Activated CD4-positive, alpha-beta T cell treated with anti-CD3 and anti-CD28 coated beads, Interleukin-10, Interleukin-2, amounts not matched to agents 100 ng/mL and 50 ng/mL, durations not matched to agents 16 hours and 8 hours (primary cell): ENCODE results near the gene FLNA.
"Not testable (repeated sequence)": the region's sequence is repeated elsewhere in the genome, so short reads cannot be mapped to it uniquely, and the experiment has no call there.

Source experiments
- DNase-seq: peaks from one replicate; pipeline ENCODE4 v3.0.0-alpha.2; 2020

FLNA gene

GRCh38 chrX:154332561-154332960 is 41.9 kb downstream of the FLNA start:
- DNase-seq: no peak

- DNase-seq: no peak
Measured at GRCh38 chrX:154329294-154329693, 45.1 kb downstream of the FLNA start.

DNA sequence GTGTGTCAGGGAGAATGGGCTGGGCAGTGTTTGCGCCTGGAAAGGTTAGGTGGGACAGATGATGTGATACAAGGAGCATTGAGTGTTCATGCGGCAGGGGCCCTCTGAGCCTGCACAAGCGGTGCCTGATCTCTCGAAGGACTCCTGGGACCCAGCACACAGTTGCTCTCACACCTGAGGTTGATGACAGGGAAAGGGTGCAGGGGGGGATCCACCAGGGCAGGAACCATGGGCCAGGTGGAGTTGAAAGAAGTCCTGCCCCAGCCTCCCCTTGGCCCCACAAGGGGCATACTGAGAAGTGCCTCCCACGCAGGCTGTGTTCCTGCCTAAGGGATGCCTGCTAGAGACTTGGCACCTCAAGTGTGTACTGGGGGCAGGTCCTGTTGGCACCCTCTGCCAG is 45.8 kb downstream of the FLNA start:
- no peak for DNase-seq

- DNase-seq: no peak
Measured at GRCh38 chrX:154327038-154327820, 47.2 kb downstream of the FLNA start.

DNA sequence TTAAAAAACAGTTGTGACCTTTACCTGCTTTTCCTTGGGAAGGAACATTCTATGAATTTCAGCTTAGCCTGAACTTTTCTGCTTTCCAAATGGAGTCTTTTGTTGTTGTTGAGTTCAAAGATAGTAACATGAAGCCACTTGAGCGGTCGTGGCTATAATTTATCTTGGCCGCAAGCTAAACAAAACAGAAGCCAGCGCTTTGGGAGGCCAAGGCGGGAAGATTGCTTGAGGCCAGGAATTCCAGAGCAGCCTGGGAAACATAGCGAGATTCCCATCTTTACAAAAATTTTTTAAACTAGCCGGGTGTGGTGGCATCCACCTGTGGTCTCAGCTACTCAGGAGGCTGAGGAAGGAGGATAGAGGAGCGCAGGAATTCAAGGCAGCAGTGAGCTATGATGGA is 48.9 kb downstream of the FLNA start:
- no peak for DNase-seq

DNA sequence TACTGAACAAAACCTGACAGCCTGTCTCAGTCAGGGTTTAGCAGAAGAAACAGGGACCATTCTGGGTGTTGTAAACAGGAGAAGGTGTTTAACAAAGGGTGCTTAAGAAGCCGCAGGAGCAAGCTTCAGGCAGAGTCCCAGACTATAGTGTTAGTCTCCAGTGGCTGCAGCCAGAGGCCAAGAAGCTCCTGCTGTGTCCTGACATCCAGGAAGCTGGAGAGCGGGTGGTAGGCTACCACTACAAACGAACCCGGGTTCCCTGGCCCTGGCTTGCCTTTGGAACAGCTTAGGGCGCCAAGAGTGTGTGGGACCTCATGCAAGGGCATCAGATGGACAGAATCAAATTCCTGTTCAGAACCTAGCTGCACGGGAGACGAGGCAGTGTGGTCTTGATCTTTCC is 50.9 kb downstream of the FLNA start:
- no peak for DNase-seq

DNA sequence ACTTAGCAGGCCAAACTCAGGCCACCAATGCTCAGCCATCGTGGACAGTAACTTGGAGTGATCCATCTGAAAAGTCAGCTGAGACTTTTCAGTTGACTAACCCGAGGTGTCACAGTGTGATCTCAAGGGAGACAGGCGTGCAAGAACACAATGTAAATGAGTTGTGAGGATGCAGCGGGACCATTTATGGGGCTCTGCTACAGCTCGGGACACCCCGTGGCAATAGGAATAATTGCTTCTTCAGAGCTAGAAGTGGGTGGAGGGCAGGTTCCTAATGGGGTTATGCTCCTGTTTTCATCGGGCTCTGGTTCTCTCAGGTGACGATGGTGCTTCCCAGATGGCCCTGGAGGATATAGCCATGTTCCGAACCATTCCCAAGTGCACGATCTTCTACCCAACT is 51.5 kb downstream of the FLNA start:
- DNase-seq: no peak

DNA sequence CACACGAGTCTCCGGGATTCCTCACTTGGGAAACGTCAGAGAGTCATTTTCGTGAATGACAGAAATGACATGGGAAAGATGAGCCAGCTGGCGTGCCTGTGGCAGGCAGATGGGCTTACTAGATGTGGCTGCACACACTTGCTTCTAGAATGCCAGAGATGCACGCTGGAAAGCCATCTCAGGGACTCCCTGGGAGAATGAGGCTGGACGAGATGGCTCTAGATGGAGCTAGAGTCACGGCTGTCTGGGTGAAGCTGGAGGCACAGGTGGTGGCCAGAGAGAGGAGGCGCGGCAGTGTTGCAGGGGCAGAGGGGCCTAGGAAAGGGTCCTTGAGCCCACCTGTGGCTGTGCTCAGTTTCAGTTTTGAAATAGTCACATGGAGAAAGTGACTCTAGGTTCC is 52.8 kb downstream of the FLNA start:
- no peak for DNase-seq

DNA sequence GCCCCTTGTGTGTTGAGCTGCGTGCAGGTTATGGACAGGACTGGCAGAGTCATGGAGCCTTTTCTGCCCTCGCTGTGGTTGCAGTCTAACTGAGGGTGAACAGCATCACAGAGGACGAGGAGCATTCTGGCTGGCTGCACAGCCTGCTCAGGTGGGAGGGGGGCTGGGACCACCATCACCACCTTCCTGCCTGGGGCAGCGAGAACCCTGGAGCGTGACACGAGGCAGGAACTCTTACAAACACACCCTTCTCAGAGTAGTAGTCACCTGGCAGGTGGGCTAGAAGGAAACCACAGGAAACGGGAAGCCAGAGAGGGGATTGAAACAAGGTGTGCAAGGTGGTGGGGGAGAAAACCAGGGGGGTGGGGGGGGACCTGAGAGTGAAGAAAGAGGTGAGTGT is 53.3 kb downstream of the FLNA start:
- no peak for DNase-seq

GRCh38 chrX:154320406-154320805 is 54.0 kb downstream of the FLNA start:
- no peak for DNase-seq

DNA sequence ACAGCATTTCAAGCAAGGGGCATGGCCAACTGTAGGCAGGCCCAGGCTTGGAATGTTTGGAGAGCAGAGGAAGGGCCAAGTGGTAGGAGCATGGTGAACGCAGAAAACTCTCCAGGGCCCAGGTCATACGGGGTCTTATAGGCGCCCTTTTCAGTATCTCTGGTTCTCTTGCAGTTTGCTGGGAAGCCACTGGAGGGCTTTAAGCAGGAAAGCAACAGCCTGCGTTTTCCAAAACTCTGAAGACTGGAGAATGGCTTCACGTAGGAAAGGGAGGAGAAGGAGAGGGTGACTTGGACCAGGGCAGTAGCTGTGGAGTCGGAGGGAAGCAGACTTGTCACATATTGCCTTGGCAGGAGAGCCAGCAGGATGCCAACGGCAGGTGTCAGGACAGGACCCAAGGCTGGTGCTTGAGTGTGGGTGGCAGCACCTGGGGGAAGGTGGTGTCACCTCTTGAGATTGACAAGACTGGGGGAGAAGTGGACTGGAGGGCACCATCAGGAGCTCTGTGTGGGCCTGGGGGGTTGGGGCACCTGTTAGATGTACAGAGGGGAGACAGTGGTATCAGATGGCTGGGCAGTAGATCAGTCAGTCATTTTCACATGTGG is 56.9 kb downstream of the FLNA start:
- DNase-seq: no peak

DNA sequence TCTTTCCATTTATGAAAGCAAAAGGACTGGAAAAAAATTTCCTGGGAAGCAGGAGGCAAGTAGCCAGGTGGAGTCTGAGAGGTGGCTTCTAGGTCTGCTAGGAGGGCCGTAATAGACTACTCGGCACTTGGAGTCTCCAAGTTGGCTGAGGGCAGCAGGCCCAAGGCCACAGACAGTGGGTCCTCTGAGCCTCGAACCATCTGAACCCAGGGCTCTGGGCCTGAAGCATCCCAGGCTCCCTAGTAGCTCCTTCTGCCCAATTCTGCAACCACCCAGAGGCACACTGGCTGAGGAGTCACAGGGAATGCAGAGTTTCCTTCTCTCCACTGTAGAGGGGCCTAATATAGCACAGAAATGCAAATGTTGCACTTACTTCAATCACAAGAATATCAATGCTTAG is 59.0 kb downstream of the FLNA start:
- no peak for DNase-seq

DNA sequence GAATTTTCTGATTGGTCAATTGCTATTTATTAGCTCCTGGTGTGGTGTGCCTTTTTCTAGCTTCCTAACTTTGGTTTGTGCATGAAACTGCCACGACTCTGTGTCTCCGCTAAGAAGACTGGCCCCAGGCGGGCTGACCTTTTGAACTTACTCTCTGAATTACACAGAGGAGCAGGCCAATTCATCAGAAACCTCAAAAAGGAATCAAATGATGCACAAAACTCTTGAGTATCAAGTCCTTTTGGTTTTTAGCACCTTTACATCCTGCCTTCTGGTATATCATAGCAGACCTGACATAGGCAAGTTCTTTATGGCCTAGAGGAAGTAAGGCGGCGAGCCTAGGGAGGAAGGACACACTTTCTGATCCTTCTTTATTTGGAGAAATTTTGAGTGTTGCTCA is 61.3 kb downstream of the FLNA start:
- peak; percentile 64 for DNase-seq

DNA sequence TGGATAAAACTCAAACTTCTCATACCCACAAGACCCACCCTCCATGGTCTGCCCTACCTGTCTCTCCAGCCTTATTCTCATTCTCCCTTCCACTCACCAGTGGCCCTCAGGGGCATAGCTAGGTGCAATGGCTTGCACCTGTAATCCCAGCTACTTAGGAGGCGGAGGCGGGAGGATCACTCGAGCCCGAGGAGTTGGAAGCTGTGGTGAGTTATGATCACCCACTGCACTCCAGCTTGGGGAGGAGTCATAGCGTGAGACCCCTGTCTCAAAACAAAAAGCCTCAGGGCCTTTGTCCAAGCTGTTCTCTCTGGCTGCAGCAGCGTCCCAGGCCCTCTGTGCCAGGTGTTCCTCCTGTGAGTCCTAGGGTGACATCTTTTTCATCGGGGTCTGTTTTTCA is 62.3 kb downstream of the FLNA start:
- no peak for DNase-seq

DNA sequence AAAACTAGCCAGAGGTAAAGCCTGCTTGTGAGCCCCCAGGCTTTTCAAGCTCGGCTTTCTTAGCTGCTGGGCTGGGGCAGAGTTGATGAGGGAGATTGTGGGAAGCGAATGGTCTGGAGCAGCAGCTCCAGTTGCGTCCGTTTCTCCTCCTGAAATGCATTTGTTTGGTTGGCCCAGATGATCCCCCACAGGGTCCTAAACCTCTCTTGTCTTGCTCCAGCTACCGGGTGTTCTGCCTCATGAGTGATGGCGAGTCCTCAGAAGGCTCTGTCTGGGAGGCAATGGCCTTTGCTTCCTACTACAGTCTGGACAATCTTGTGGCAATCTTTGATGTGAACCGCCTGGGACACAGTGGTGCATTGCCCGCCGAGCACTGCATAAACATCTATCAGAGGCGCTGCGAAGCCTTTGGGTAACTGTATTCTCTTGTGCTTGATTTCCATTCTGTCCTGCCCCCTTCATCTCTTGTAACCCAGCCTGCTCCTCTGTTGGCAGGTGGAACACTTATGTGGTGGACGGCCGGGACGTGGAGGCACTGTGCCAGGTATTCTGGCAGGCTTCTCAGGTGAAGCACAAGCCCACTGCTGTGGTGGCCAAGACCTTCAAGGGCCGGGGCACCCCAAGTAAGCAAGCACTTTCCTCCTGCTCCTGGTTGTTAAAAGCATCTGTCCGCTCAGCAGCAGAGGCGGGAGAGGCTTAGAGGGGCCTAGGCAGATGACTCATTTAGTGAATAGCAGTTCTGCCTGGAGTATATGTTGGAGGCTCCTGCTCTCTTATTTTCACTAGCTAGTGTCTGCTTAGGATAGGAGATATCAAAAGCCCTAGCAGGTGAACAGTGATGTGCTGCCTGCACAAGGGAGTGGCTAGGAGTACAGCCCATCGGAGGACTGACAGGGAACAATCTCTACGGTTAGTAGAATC is 63.6 kb downstream of the FLNA start:
- peak; percentile 26 for DNase-seq

- no peak for DNase-seq
Measured at GRCh38 chrX:154309041-154309775, 65.2 kb downstream of the FLNA start.

- peak; percentile 82 for DNase-seq
Measured at GRCh38 chrX:154308108-154308946, 66.1 kb downstream of the FLNA start.

DNA sequence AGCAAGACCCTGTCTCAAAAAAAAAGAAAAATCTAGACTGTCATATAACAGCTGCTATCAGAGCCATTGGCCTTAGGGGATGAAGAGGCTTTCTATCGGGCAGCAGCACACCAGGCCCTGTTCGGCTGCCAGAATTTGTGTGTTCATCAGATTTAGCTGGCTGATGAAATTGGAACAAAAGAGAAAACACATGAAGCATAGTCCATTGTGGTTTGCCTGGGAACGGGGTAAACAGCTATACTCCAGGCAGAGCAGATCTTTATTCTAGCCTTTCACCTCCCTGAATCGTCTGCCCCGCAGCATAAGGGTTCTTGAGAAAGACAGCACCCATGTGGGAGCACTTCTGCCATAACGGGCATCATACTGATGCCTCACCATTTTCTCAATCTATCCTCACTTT is 67.2 kb downstream of the FLNA start:
- DNase-seq: no peak

- DNase-seq: no peak
Measured at GRCh38 chrX:154305541-154306205, 68.8 kb downstream of the FLNA start.

GRCh38 chrX:154304846-154305245 is 69.6 kb downstream of the FLNA start:
- DNase-seq: no peak

- no peak for DNase-seq
Measured at GRCh38 chrX:154303476-154303875, 71.0 kb downstream of the FLNA start.

DNA sequence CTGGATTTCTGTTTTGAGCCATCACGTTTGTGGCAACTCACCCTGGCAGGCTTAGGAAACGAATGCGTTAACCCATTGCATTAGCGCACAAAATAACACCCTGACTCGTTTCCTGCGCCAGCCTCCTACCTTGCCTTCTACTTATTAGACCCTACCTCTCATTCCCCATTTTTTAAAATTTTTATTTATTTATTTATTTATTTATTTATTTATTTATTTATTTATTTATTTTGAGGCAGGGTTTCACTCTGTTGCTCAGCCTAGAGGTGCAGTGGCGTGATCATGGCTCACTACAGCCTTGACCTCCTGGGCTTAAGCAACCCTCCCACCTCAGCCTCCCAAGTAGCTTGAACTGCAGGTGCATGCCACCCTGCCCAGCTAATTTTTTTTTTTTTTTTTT is 71.4 kb downstream of the FLNA start:
- not testable (repeated sequence) for DNase-seq
